Keratinocyte (primary cell): Measurements from ENCODE around the gene SNU13. TPM values are rescaled to one million over a fixed set of nuclear protein-coding genes. Genes with fewer than 3 reads are reported as not detected.
"Not testable (repeated sequence)": the region's sequence is repeated elsewhere in the genome, so short reads cannot be mapped to it uniquely, and the experiment has no call there.

Source experiments
- DNase-seq: peaks from one replicate; pipeline ENCODE4 v3.0.0-alpha.2; 2011; ENCODE audit warnings: low read depth, missing footprints, low spot score
- FAIRE-seq: peaks from 2 replicates; lab custom pipeline; 2011; peaks lifted over from hg19 to GRCh38; lab: Jason Lieb, UNC
- H2AFZ ChIP-seq: 2 replicates; pipeline ENCODE4 v1.6.0; 2012; ENCODE audit warnings: low read length, control low read depth, inconsistent platforms; ENCODE audit not compliant: control insufficient read depth
- H3K27ac ChIP-seq: 2 replicates; pipeline ENCODE4 v1.5.1; 2011; ENCODE audit warnings: low read length; ENCODE audit not compliant: control insufficient read depth, insufficient read depth
- H3K27me3 ChIP-seq: 3 replicates; pipeline ENCODE4 v1.6.0; 2011; ENCODE audit warnings: low read length; ENCODE audit not compliant: control insufficient read depth, insufficient read depth; ENCODE audit errors: extremely low read depth
- H3K36me3 ChIP-seq, 2 experiments: 2 replicates in 1 of 2; 3 replicates in 1 of 2; pipeline ENCODE4 v1.5.1; 2011; ENCODE audit warnings: low read length in 2 of 2, mild to moderate bottlenecking in 1 of 2; ENCODE audit not compliant: control insufficient read depth in 2 of 2, insufficient read depth in 2 of 2; ENCODE audit errors: extremely low read depth in 1 of 2
- H3K4me1 ChIP-seq: 3 replicates; pipeline ENCODE4 v1.5.1; 2011; ENCODE audit warnings: low read length; ENCODE audit not compliant: control insufficient read depth, insufficient read depth; ENCODE audit errors: extremely low read depth
- H3K4me2 ChIP-seq: 3 replicates; pipeline ENCODE4 v1.6.0; 2011; ENCODE audit warnings: low read depth, low read length; ENCODE audit not compliant: control insufficient read depth, insufficient read depth; ENCODE audit errors: extremely low read depth
- H3K4me3 ChIP-seq, 3 experiments: fragments of 200-600 bp in 1 of 3; sonication (generic) in 1 of 3; 2 replicates in 2 of 3; 3 replicates in 1 of 3; pipeline ENCODE4 v1.5.1; 2011 to 2016; ENCODE audit warnings: low read length in 3 of 3, mild to moderate bottlenecking in 3 of 3, control low read depth in 2 of 3, inconsistent platforms in 1 of 3, low read depth in 1 of 3, mixed read lengths in 1 of 3, mixed run types in 1 of 3, moderate library complexity in 1 of 3; ENCODE audit not compliant: control insufficient read depth in 2 of 3, insufficient read depth in 2 of 3; ENCODE audit errors: extremely low read depth in 1 of 3
- H3K79me2 ChIP-seq: 2 replicates; pipeline ENCODE4 v1.6.0; 2012; ENCODE audit warnings: low read length; ENCODE audit not compliant: control insufficient read depth, insufficient read depth
- H3K9ac ChIP-seq: 3 replicates; pipeline ENCODE4 v1.6.0; 2011; ENCODE audit warnings: low read length; ENCODE audit not compliant: control insufficient read depth, insufficient read depth; ENCODE audit errors: extremely low read depth
- H3K9me1 ChIP-seq: 3 replicates; pipeline ENCODE4 v1.6.0; 2011; ENCODE audit warnings: low read length; ENCODE audit not compliant: control insufficient read depth, insufficient read depth; ENCODE audit errors: extremely low read depth
- H3K9me3 ChIP-seq: 2 replicates; pipeline ENCODE4 v1.5.1; 2012; ENCODE audit warnings: low read depth, low read length; ENCODE audit not compliant: control insufficient read depth
- H4K20me1 ChIP-seq: 3 replicates; pipeline ENCODE4 v1.6.0; 2011; ENCODE audit warnings: low read length; ENCODE audit not compliant: control insufficient read depth, insufficient read depth; ENCODE audit errors: extremely low read depth
- CTCF ChIP-seq, 3 experiments: IDR thresholded peaks in 1 of 3; conservative IDR thresholded peaks in 1 of 3; optimal IDR thresholded peaks in 1 of 3; 2 replicates in 2 of 3; 3 replicates in 1 of 3; pipeline versions ENCODE3 to v1.5.1; 2011; ENCODE audit warnings: low read length in 3 of 3, mild to moderate bottlenecking in 3 of 3, moderate library complexity in 2 of 3, control low read depth in 1 of 3, inconsistent platforms in 1 of 3; ENCODE audit not compliant: insufficient read depth in 2 of 3; ENCODE audit errors: extremely low read depth in 1 of 3
- EZH2 ChIP-seq: IDR thresholded peaks from one replicate; pipeline ENCODE4 v1.6.1; 2012; ENCODE audit warnings: inconsistent platforms, mild to moderate bottlenecking, low read length, moderate library complexity
- dilution Hi-C: fragments of 300-500 bp; cut with MboI; formaldehyde crosslinking; loops from one replicate; pipeline ENCODE4 v1.7.0; 2020; ENCODE audit warnings: low sequenced_read_pairs; ENCODE audit not compliant: extremely low pct_ligation_motif_present
- polyA plus RNA-seq, 5 experiments: library from polyadenylated mRNA; depleted of rRNA in 3 of 5; stranded (reverse) in 3 of 5; stranded (forward) in 1 of 5; unstranded in 1 of 5; fragments of >200 nt; gene quantifications; 1 replicate in 1 of 5; 2 replicates in 3 of 5; 3 replicates in 1 of 5; pipeline versions ENCODE4 v1.2.1 to v1.2.3, GENCODE V29; 2011 to 2012; ENCODE audit warnings: missing spikeins in 2 of 5, low read depth in 1 of 5, low replicate concordance in 1 of 5
- small RNA-seq, 3 experiments: library from RNA; depleted of rRNA; stranded (forward); fragments of <200 nt; gene quantifications; one replicate each; pipeline ENCODE3, GENCODE V24; 2012; ENCODE audit warnings: low read depth in 3 of 3, low replicate concordance in 1 of 3; ENCODE audit not compliant: insufficient read length in 3 of 3

SNU13 gene
- polyA plus RNA-seq, 1 donor (not counting 4 experiments of a cell fraction or from before 2014, with no cell fraction given) = 230 TPM

GRCh38 chr22:41631615-41632014 is 57.1 kb downstream of the SNU13 start:
- dilution Hi-C loops, H3K9me3 ChIP-seq, H3K4me2 ChIP-seq, H3K9me1 ChIP-seq, FAIRE-seq, H3K27me3 ChIP-seq, H2AFZ ChIP-seq, H3K27ac ChIP-seq, H4K20me1 ChIP-seq, H3K4me3 ChIP-seq, DNase-seq, H3K9ac ChIP-seq: not testable (repeated sequence)
- Histone ChIP-seq H3K4me1 (peaks cover 11% of the 10 kb centered on the region), H3K36me3 (peaks cover 24% of the 10 kb centered on the region in 2 experiments), H3K79me2 (peaks cover 39% of the 10 kb centered on the region)

- H3K9ac ChIP-seq, H3K4me3 ChIP-seq, H3K4me2 ChIP-seq, H2AFZ ChIP-seq, FAIRE-seq, H3K9me3 ChIP-seq, H3K27me3 ChIP-seq, H3K9me1 ChIP-seq, H3K4me1 ChIP-seq, H3K27ac ChIP-seq, H4K20me1 ChIP-seq, DNase-seq, dilution Hi-C loops: not testable (repeated sequence)
- Histone ChIP-seq H3K79me2 (peaks cover 41% of the 10 kb centered on the region), H3K36me3 (peaks cover 21 to 23% of the 10 kb centered on the region in 2 experiments)
Observed at GRCh38 chr22:41631115-41631514, 57.6 kb downstream of the SNU13 start.

- dilution Hi-C loops = no loop called here
- Histone ChIP-seq H3K4me2 (no peak overlapping the region), H3K9me1 (no peaks in the 10 kb centered on the region), H3K9ac (no peak overlapping the region), H3K9me3 (no peaks in the 10 kb centered on the region), H3K79me2 (peaks cover 72% of the 10 kb centered on the region), H3K4me3 (no peak overlapping the region), H4K20me1 (peaks cover 6% of the 10 kb centered on the region), H3K36me3 (peaks cover 21 to 24% of the 10 kb centered on the region in 2 experiments), H3K27ac (no peak overlapping the region), H3K27me3 (no peaks in the 10 kb centered on the region), H2AFZ (no peak overlapping the region), H3K4me1 (peaks cover 9% of the 10 kb centered on the region)
- FAIRE-seq = no peak
- TF ChIP-seq EZH2 (no peak), CTCF (optimal IDR thresholded peaks at IDR 0.05 in 1 of 3, IDR thresholded peaks at IDR 0.05 in 1 of 3, conservative IDR thresholded peaks at IDR 0.05 in 1 of 3; ENCODE audit: extremely low read depth in 1 of 3, insufficient read depth in 2 of 3, low read length in 3 of 3) (no peak)
- DNase-seq = no peak
Observed at GRCh38 chr22:41625577-41625976, 63.1 kb downstream of the SNU13 start.

Small RNA genes lying within 50 kb of the gene (small RNA-seq; reads per million reads assigned to genes)
- gene HMGN2P10 = 0 reads per million in 3 experiments
- 0 reads per million in 3 experiments for gene RF00019
- gene RNU6-476P = 0 to 0.25 (median 0) reads per million in 3 experiments
- gene RNU6ATAC22P = 0 reads per million in 3 experiments

Other genes with a start within 250 kb of the SNU13 start
- 14.5 to 19.2 TPM (median 14.6 TPM) in 3 replicates for gene TOB2, start 242.1 kb downstream of the SNU13 start, polyA plus RNA-seq
- 51.9 to 77.7 TPM (median 73.0 TPM) in 3 replicates for gene PHF5A, start 220.2 kb downstream of the SNU13 start, polyA plus RNA-seq
- 20.7 to 57.9 TPM (median 37.2 TPM) in 3 replicates for gene ACO2, start 219.8 kb downstream of the SNU13 start, polyA plus RNA-seq
- 41.4 to 63.0 TPM (median 44.7 TPM) in 3 replicates for gene POLR3H, start 144.4 kb downstream of the SNU13 start, polyA plus RNA-seq
- not detected in 3 replicates for gene CSDC2, start 127.9 kb downstream of the SNU13 start, polyA plus RNA-seq
- 39.6 to 52.2 TPM (median 47.1 TPM) in 3 replicates for gene PMM1, start 99.0 kb downstream of the SNU13 start, polyA plus RNA-seq
- 32.8 to 43.1 TPM (median 39.6 TPM) in 3 replicates for gene DESI1, start 67.8 kb downstream of the SNU13 start, polyA plus RNA-seq
- 162 to 247 TPM (median 244 TPM) in 3 replicates for gene XRCC6, start 67.6 kb downstream of the SNU13 start, polyA plus RNA-seq
- gene MEI1, start 10.6 kb upstream of the SNU13 start, polyA plus RNA-seq = 0.10 TPM in 1 of 3 replicates, not detected in the others
- 3.5 to 6.3 TPM (median 4.1 TPM) in 3 replicates for gene CCDC134, start 111.8 kb upstream of the SNU13 start, polyA plus RNA-seq
- 57.5 to 68.4 TPM (median 58.4 TPM) in 3 replicates for gene SREBF2, start 144.2 kb upstream of the SNU13 start, polyA plus RNA-seq
- not detected in 3 replicates for gene SHISA8, start 226.2 kb upstream of the SNU13 start, polyA plus RNA-seq
- 0.03 to 0.08 TPM (median 0.06 TPM) in 3 replicates for gene TNFRSF13C, start 237.9 kb upstream of the SNU13 start, polyA plus RNA-seq